HG02642 (cell line): Measurements from ENCODE around the gene RPLP2.

ENCODE experiments used
- ATAC-seq: cut with Tn5 transposase; IDR thresholded peaks from one replicate; pipeline ENCODE4 v1.9.1; 2021; ENCODE audit warnings: mild to moderate bottlenecking; ENCODE audit not compliant: unreplicated experiment, poor library complexity

Gene RPLP2

GRCh38 chr11:846496-847098 lies 36.8 kb downstream of the RPLP2 start:
- ATAC-seq, result no peak

DNA sequence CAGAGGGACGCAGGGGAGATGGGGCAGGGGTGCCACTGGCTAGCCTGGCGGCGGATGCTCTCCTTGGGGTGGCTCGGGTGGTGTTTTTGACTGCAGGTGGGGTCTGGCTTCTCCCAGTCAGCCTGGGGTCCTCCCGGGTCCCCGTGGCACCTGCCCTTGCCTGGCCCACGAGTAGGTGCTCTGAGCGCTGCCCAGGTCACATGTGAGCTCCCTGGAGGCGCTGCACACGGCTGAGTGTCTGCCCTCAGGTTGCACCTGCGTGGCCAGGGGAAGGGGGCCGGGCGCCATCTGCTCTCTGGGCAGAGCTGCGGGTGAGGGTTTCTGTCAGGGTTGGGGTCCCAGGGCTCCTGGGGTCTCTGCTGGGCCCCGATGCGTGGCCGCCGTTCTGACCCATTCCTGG lies 38.1 kb downstream of the RPLP2 start:
- ATAC-seq, result no peak

GRCh38 chr11:848380-848931 lies 38.7 kb downstream of the RPLP2 start:
- no peak for ATAC-seq

- no peak for ATAC-seq
Measured at GRCh38 chr11:849104-849824, 39.5 kb downstream of the RPLP2 start.

GRCh38 chr11:849951-850774 lies 40.4 kb downstream of the RPLP2 start:
- ATAC-seq, result no peak

DNA sequence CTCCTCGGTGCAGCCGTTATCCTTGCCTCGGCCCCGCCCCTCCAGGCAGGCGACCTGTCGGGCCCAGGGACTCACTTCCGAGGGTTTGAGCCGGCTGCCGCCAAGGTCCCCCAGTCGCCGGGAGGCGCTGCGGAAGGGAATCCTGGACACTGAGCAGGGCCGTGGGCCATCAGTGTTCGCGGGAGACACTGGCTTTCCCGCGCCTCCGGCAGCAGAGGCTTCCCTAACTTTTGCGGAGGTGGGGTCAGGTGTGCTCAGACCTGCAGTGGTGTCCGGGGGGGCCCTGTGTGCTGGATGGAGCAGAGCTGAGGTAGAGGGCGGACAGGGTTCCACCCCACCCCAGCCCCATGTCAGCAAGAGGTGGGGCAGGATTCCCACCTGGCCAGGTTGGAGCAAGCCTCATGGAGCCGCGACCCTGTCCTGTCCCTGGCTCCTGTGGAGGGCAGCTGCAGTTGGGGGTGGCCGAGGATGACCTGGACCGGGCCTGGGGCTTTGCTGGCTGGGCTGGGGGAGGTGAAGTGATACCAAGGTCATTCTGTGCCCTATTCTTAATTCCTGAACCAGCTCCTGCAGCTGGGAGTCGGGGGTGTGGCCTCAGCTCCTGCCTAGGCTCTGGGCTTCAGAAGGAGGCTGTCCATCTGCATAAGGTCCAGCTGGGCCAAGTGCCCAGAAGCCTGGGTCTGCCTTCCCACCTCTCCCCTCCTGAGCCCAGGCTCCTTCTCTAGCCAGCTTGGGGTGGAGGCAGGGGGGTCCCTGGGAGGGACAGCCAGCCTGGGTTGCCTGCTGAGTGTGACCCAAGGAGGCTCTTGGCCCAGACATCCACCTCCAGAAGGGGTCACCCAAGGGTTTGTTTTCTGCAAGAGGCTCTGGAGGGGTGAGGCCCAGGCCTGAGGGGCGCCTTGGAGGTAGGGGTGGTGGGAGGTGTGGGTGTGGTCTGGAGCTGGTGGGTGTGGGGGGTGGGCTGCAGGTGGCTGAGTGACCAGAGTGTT lies 41.3 kb downstream of the RPLP2 start:
- no peak for ATAC-seq

DNA sequence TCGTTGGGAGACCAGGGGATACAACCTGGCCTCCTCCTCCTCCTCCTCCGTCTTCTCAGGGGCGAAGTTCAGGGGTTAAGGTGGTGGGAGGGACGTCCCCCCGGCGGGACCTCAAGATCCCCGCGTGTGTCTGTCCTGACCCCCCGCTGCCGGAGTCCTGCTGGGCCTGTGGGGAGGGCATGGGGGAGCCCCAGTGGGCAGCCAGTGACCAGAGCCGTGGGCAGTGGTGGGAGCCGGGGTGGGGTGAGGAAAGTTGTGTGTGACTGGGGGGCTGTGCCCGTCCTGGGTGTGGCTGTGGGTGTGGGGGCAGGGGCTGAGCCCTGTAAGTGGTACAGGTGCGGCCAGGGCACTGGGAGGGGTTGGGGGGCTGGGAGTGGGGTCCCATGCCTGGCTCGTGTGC lies 43.0 kb downstream of the RPLP2 start:
- ATAC-seq, result no peak

DNA sequence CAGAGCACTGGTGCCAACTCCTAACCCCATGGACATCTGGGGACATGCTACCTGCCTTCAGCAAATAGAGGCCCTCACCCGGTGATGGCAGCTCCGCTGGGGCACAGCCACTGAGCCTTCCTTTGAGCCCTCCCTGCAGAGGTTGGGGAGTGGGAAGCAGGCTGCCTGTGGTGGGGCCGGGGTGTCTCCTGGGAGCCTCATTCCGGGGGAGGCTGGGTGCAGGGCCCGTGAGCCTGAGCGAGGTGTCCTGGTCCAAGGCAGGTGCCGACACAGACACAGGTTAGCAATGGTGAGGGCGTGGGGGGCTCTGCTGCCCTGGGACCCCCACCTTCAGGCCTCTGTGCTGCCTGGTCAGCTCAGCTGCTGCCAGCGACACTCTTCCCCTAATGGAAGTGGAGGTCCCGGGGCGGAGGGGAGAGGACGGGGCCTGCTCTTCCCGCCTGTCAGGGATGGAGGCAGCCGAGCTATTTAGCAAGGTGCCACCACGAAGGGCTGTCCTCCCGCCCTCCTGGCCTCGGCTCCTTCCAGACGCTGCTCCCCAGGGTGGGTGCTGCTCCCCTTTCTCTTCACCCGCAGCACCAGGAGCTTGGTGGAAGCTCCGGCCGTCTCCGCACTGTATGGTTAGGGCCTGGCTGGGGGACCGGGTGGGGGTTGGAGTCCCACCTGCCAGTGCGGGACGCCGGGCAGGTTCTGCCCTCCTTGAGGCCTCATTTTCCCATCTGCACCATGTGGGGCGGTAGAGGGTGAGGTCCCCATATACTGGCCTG lies 44.1 kb downstream of the RPLP2 start:
- no peak for ATAC-seq

DNA sequence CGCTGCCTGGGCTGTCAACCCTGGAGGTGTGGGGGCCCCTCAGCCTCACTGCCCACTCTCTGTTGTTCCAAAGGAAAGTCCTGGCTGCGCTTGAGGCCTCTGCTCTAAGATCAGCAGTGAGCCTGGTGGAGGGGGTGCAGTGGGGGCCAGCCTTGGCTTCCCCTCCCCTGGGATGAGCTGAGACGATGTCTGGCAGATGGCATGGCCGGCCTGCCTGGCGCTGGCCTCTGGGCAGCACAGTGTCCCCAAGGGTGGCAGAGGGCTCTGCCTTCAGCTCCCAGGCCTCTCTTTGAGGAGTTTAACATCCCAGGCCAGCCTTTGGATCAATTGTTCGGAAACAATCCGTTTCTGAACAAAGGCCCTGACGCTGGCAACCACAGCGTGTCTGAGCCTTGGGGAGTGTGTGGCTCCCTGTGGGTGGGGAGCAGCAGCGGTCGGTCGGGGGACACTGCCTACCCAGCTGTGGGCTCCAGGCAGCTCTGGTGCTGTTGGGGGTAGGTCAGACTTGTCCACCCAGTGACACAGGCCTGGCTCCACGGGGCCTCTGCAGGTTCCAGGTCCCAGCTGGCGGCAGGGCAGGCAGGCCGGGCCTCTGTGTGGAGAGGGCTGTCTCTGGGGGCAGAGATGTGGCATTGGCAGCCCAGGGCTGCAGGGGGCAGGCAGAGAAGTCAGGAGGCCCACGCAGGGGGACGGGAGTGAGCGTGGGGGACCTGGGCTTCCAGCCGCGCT lies 45.0 kb downstream of the RPLP2 start:
- no peak for ATAC-seq

GRCh38 chr11:855330-855674 lies 45.5 kb downstream of the RPLP2 start:
- ATAC-seq, result no peak

GRCh38 chr11:855796-856195 lies 46.0 kb downstream of the RPLP2 start:
- ATAC-seq, result no peak

DNA sequence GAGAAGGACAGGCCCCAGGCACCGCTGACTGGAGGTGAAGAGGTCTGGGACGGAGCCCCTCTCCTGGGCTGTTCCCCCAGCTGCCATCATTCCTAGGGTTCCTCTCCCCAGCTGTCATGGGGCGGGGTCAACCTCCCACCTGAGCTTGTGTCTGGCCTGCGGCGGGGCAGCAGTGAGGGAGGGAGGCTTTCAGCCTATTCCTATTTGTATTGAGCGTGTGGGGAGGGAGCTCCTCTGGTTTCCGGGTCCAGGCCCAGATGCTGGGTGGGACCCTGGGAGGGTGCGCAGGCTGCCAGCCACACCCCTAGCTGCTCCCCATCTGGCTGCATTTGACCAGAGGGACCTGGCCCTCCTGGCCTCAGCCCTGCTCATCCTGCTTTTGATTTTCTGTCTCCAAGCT lies 46.6 kb downstream of the RPLP2 start:
- ATAC-seq, result no peak

DNA sequence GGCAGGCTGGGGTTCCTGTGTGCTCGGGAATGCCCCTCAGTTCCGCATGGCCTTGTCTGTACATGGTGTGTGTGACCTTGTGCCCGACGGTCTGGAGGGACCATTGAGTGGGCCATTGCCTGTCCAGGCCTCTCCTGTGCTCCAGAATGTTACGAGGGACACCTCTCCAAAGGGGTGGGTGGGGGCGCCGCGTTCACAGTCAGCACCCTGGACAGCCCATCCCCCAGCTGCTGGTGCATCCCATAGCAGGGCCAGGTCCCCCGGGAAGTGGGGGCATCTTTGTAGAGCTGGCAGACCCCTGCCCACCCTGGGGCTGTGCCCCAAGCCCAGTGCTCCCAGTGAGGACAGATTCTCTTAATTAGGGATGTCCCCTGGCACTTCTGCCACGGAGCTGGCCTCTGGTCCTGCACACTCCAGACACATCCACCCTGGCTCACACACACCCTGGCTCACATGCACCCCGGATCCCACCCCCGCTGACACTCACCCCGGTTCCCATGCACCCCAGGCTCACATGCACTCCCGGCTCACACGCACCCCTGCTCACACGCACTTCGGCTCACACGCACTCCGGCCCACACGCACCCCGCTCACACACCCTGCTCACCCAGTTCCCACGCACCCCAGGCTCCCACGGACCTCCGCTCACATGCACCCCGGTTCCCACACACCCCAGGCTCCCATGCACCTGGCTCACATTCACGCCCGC lies 48.4 kb downstream of the RPLP2 start:
- no peak for ATAC-seq

- ATAC-seq, result no peak
Measured at GRCh38 chr11:858762-859339, 49.1 kb downstream of the RPLP2 start.

DNA sequence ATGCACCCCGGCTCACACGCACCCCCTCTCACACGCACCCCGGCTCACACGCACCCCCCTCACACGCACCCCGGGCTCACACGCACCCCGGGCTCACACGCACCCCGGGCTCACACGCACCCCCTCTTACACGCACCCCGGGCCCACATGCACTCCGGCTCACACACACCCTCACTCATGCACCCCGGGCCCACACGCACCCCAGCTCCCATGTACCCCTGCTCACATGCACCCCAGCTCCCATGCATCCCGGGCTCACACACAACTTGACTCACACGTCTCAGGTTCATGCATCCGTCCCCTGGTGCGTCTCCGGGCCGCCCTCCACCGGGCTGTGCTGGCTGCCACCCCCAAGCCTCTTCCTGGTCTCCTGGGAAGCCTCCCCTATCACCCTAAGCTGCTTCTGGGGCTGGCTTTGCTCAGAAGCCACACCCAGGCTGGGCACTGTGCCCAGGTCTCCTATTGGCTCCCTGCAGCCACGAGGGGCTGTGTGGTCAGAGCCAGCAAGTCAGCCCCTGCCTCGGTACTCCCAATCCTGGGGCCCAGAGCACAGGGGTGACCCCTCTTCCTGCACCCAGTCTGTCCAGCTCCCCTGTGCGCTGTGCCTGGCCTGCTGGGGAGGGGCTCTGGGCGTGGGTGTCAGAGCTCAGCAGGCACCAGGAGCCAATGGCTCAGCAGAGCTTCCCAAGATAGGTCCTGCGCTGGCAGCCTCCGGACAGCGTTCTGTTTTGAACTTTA lies 49.8 kb downstream of the RPLP2 start:
- no peak for ATAC-seq

GRCh38 chr11:860234-861104 lies 50.7 kb downstream of the RPLP2 start:
- ATAC-seq, result no peak
